Testis (tissue), 2 donors: ENCODE data around the gene BEND4.

ENCODE experiments used
- POLR2A ChIP-seq: fragments of 450-650 bp; IDR thresholded peaks from one replicate; pipeline ENCODE4 v1.6.1; 2017; ENCODE audit warnings: antibody characterized with exemption, mild to moderate bottlenecking, moderate library complexity
- TF ChIP-seq, protein P1 (sequence below), 3 experiments: fragments of 450-650 bp in 2 of 3; fragments of 200-600 bp in 1 of 3; sonication (generic) in 1 of 3; IDR thresholded peaks; one replicate each; pipeline ENCODE4 v1.5.1; 2016 to 2019; ENCODE audit warnings: antibody characterized with exemption in 3 of 3, mild to moderate bottlenecking in 2 of 3, moderate library complexity in 1 of 3

DNA sequence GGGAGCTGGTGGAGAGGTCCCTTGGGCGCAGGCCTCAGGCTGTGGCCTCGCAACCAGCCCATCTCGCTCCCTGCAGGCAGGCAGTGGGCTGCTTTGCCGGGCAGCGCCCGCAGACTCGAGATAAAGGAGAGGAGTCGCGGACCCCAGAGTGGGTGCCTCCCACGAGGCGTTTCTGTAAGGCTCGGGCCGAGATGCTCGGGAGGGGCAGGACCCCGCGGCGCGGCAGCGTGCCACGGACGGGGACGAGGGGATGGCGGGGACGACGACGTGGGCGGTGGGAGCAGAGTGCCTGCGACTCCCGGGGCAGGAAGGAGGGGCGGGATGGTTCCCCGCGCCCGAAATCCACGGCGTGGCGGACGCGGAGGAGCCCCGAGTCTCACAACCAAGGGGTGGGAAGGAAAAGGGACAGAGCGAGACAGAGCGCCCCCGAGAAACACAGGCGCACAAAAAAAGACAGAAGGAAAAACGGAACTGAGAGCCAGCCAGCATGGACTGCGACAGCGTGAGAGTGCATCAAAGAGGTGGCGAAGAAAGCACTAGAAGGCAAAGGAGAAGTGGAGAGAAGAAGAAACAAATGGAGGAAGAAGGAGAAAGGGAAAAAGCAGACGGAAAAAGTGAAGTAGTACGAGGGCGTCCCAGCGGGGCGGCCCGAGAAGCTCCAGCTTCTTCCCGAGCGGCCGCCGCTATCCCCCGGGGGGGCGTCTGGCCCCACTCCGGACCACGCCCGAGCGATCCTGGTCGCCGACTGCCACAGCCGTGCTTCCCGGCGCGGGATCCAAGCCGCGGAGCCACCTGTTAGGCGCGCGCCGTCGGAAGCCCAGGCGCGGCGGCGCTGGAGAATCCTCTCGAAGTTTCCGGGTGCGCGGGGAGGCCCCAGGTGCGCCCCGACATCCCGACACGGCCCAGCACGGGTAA, 1.5 kb downstream of the BEND4 start:
- TF ChIP-seq, protein P1, sequence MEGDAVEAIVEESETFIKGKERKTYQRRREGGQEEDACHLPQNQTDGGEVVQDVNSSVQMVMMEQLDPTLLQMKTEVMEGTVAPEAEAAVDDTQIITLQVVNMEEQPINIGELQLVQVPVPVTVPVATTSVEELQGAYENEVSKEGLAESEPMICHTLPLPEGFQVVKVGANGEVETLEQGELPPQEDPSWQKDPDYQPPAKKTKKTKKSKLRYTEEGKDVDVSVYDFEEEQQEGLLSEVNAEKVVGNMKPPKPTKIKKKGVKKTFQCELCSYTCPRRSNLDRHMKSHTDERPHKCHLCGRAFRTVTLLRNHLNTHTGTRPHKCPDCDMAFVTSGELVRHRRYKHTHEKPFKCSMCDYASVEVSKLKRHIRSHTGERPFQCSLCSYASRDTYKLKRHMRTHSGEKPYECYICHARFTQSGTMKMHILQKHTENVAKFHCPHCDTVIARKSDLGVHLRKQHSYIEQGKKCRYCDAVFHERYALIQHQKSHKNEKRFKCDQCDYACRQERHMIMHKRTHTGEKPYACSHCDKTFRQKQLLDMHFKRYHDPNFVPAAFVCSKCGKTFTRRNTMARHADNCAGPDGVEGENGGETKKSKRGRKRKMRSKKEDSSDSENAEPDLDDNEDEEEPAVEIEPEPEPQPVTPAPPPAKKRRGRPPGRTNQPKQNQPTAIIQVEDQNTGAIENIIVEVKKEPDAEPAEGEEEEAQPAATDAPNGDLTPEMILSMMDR (IDR thresholded peaks at IDR 0.05) = no peak
- TF ChIP-seq POLR2A = no peak
